KOPT-K1 (cell line): ENCODE results near the gene DUOX1.
"Not testable (repeated sequence)": the region's sequence is repeated elsewhere in the genome, so short reads cannot be mapped to it uniquely, and the experiment has no call there.

Experiments used
- H3K27ac ChIP-seq: fragments of 200-600 bp; sonication (generic); 2 replicates; pipeline ENCODE4 v1.5.1; 2016; ENCODE audit warnings: antibody characterized with exemption, mild to moderate bottlenecking, low read depth, low read length; ENCODE audit not compliant: poor library complexity, severe bottlenecking
- H3K36me3 ChIP-seq: fragments of 200-600 bp; sonication (generic); 2 replicates; pipeline ENCODE4 v1.5.1; 2017; ENCODE audit warnings: antibody characterized with exemption, mild to moderate bottlenecking, low read length, moderate library complexity; ENCODE audit not compliant: insufficient read depth
- H3K9me3 ChIP-seq: fragments of 200-600 bp; sonication (generic); 2 replicates; pipeline ENCODE4 v1.5.1; 2017; ENCODE audit warnings: antibody characterized with exemption, low read length, mild to moderate bottlenecking; ENCODE audit not compliant: insufficient read depth, poor library complexity, severe bottlenecking

The DUOX1 gene

DNA sequence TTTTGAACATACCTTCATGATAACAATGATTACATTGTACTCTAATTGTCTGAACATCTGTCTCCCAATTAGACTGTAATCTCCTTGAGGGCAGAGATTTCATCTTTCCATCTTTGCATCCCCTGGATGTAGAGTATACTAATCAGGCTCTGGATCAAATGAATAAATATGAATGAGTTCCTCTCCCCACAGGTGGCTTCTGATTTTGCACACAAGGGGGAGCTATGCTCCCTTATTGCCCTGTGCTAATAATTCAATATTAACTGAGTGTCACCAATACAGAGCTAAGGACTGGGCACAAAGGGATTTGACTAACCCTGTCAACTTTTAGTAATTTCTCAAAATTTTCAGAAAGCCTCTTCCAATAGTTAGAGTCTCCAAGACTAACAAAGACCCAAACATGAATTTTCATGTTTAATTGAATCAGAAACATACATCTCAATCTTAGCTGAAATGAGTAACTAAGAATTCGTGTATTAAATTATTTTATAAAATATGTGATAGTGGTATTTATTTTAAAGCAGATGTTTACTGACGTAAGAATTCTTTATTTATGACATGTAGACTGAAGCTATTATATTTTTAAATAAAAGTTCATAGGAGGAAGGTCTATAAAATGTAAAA is 3.1 kb upstream of the DUOX1 start:
- H3K36me3 ChIP-seq: no peaks in the 10 kb centered on the region
- no peak overlapping the region for H3K27ac ChIP-seq
- H3K9me3 ChIP-seq: no peaks in the 10 kb centered on the region

DNA sequence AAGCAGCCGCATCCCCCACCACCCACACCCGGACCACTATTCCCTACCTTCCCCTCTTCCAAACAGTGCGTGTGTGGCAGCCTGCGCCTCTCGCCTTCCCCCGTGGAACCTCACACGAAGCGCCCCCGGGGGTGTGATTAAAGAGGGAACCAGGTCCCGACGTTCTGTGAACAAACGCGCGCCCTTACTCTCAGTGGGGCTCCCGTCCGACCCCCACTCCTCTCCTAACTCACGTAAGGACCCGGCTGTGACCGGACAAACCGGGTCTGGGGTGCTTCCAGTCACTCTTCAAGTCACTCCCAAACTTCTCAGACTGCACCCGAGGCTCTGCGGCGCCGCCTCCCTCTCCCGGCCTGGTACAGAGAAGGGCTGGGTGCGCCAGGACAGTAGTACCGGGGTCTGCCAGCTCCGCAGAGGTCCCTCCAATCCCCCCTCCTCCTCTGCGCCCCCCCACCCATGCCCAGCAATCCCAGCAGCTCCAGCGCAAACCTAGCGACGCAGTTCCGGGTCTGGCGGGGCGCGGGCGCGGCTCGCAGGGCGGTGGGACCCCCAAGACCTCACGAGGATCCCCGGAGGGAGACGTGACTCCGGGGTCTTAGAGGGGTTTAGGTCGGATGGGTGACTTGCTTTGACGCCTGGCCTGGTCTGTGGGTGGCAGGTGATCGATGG is 689 bp upstream of the DUOX1 start:
- Histone ChIP-seq H3K27ac (no peak overlapping the region), H3K36me3 (no peaks in the 10 kb centered on the region)

GRCh38 chr15:45130291-45131000 is 652 bp downstream of the DUOX1 start:
- H3K9me3 ChIP-seq: no peaks in the 10 kb centered on the region
- H3K36me3 ChIP-seq: no peaks in the 10 kb centered on the region
- no peak overlapping the region for H3K27ac ChIP-seq

More for the DNA sequence above, 689 bp upstream of the DUOX1 start:
- no peaks in the 10 kb centered on the region for H3K9me3 ChIP-seq

- Histone ChIP-seq H3K36me3 (no peaks in the 10 kb centered on the region), H3K27ac (no peak overlapping the region), H3K9me3 (no peaks in the 10 kb centered on the region)
Observed at GRCh38 chr15:45131510-45131909, 1.7 kb downstream of the DUOX1 start.

DNA sequence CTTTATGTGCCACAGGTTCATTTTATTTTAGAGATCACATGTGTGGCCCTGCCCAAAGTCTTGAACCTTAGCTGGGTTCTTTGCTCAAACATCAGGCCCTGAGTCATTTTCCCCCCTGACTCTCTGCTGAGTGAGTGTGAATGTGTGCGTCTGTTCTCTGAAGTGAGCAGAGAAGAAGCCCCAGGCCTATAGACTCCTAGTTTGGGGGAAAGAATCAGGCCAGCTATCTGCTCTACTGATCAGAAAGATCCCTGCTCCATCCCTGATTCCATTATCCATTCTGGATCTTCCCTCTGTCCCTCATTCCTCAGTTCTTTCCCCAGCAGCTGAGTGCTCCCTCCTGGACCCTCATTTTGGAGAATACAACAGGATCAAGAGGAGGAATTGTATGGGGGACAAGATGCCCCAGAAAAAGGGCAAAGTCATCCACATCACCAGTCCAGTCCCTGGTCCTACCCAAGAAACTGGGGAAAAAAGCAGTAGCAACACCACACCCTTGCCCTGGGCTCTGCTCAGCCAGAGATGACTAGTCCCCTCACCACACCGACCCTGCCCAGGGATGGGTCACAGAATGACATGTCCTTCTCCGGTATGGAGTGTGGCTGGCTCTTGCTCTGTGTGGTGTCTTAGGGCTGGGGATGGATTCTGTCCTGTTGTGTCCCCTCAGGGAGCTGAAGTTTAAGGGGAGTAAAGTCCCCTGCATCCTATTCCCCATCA is 3.2 kb downstream of the DUOX1 start:
- H3K27ac ChIP-seq: no peak overlapping the region
- H3K9me3 ChIP-seq: no peaks in the 10 kb centered on the region
- H3K36me3 ChIP-seq: no peaks in the 10 kb centered on the region

- no peaks in the 10 kb centered on the region for H3K36me3 ChIP-seq
- H3K9me3 ChIP-seq: no peaks in the 10 kb centered on the region
- no peak overlapping the region for H3K27ac ChIP-seq
Observed at GRCh38 chr15:45133561-45133920, 3.7 kb downstream of the DUOX1 start.

GRCh38 chr15:45134046-45134445 is 4.3 kb downstream of the DUOX1 start:
- H3K27ac ChIP-seq: no peak overlapping the region
- H3K36me3 ChIP-seq: no peaks in the 10 kb centered on the region
- H3K9me3 ChIP-seq: no peaks in the 10 kb centered on the region

- Histone ChIP-seq H3K9me3 (no peaks in the 10 kb centered on the region), H3K27ac (no peak overlapping the region), H3K36me3 (no peaks in the 10 kb centered on the region)
Observed at GRCh38 chr15:45134682-45135604, 5.1 kb downstream of the DUOX1 start.

- not testable (repeated sequence) for H3K27ac ChIP-seq, H3K36me3 ChIP-seq
Observed at GRCh38 chr15:45135705-45136377, 6.0 kb downstream of the DUOX1 start.

GRCh38 chr15:45136378-45136764 is 6.6 kb downstream of the DUOX1 start:
- no peak overlapping the region for H3K27ac ChIP-seq
- no peaks in the 10 kb centered on the region for H3K9me3 ChIP-seq
- no peaks in the 10 kb centered on the region for H3K36me3 ChIP-seq

More at GRCh38 chr15:45135705-45136377, 6.0 kb downstream of the DUOX1 start:
- H3K9me3 ChIP-seq: not testable (repeated sequence)

- H3K36me3 ChIP-seq: no peaks in the 10 kb centered on the region
- no peak overlapping the region for H3K27ac ChIP-seq
- H3K9me3 ChIP-seq: no peaks in the 10 kb centered on the region
Observed at GRCh38 chr15:45137703-45138102, 7.9 kb downstream of the DUOX1 start.

DNA sequence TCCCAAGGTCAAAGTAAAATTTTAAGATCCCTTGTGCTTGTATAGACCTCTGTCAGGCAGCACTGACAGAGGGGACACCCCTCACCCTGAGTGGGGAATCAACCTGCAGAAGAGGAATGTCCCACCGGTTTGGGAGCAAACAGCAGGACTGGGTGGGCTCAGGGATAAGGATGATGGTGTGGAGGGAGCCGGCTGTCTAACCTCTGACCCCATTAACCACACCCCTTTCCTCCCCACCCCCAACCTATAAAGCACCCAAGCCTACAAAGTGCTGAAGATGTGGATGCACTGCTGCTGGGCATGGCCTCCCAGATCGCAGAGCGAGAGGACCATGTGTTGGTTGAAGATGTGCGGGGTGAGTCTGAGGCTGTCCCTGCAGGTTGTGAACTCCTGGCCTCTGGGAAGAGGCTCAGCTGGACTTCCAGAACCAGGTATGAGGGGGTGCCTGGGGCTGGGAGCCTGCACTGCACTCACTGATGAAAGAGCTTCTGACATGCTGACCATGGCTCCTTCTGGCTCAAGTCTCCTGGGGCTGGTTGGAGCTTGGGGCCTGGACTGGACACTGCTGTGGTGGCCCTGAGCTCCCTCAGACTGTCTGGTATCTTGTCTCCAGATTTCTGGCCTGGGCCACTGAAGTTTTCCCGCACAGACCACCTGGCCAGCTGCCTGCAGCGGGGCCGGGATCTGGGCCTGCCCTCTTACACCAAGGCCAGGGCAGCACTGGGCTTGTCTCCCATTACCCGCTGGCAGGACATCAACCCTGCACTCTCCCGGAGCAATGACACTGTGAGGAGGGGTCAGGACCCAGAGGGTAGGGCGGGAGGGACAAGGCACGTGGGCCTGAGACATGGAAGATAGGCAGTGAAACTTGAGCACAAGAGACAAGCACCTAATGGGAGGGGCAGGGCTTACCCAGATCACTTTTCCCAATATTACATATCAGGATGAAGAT is 9.3 kb downstream of the DUOX1 start:
- Histone ChIP-seq H3K36me3 (no peaks in the 10 kb centered on the region), H3K27ac (no peak overlapping the region), H3K9me3 (no peaks in the 10 kb centered on the region)

GRCh38 chr15:45139770-45140169 is 10.0 kb downstream of the DUOX1 start:
- H3K9me3 ChIP-seq: no peaks in the 10 kb centered on the region
- no peak overlapping the region for H3K27ac ChIP-seq
- no peaks in the 10 kb centered on the region for H3K36me3 ChIP-seq
